ENCODE results near the gene KIDINS220.

The KIDINS220 gene

DNA sequence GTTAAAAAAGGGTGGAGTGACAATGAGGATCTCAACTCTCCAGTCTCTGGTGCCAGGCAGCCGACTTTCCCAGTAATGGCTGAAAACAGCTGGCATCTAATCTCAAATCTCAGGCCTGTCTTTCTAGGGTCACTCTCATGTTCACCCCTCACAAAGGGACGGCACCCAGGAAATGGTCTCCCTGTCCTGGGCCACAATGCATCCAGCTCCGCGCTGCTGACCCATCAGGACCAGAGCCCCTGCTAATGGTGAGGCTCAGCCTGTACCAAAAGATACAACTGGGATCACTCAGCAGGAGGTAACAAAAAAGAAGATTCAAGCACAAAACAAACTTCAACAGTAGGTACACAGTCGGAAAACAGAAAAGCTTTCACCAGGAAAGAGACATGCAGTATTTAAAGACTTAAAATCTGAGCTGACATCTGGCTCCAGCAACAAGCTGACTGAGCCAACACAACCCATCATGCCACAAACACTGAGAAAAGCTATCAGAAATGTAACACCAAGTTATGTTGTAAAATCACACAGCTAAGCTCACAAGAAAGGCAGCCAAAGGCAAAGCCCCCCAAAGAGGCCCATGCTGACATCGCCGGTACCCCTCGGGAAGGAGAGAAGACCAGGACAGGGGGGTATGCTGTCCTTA is 13.6 kb upstream of the KIDINS220 start:
- FAIRE-seq = no peak

- no peak for FAIRE-seq
Measured at GRCh38 chr2:8849327-8849726, 11.9 kb upstream of the KIDINS220 start.

DNA sequence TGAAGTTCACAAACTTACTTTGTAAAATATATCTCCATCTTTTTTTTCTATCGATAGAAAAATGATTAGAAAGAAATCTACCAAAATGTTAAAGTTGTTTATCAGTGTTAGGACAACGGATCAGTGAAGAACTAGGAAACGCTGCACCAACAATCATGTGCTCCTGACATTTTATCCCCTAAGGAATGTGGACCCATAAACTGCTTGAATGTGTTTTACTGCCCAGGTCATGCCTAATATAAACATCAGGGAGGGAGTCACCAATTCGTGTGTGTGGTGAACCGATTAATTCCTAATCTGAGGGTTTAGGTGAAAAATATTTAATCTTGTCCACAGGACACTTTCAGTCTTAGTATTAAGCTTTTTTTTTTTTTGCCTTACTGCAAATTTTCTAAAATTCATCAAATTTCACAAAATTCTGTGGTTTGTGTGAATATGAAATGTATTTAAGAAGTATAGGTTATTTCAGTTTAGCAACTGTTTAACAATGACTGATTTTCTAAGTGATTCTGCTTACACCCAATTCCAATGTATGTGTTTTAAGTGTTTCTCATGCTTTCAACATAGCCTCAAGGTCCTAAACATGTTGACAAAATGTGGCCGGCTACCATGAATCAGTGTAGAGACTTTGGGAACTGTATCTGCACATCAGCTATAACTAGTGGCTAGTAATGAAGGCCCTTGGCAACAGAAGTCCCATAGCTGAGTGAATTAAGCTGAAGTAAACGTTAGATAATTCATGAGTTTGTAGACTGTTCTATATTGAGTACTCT is 11.1 kb upstream of the KIDINS220 start:
- no peak for FAIRE-seq

GRCh38 chr2:8847400-8847799 is 10.0 kb upstream of the KIDINS220 start:
- no peak for FAIRE-seq

GRCh38 chr2:8841932-8842331 is 4.5 kb upstream of the KIDINS220 start:
- FAIRE-seq = no peak

GRCh38 chr2:8840475-8841091 is 3.2 kb upstream of the KIDINS220 start:
- no peak for FAIRE-seq

- no peak for FAIRE-seq
Measured at GRCh38 chr2:8839189-8839965, 2.0 kb upstream of the KIDINS220 start.

GRCh38 chr2:8837795-8838140 is 355 bp upstream of the KIDINS220 start:
- no peak for FAIRE-seq

GRCh38 chr2:8835279-8835678 is 2.1 kb downstream of the KIDINS220 start:
- FAIRE-seq = no peak

DNA sequence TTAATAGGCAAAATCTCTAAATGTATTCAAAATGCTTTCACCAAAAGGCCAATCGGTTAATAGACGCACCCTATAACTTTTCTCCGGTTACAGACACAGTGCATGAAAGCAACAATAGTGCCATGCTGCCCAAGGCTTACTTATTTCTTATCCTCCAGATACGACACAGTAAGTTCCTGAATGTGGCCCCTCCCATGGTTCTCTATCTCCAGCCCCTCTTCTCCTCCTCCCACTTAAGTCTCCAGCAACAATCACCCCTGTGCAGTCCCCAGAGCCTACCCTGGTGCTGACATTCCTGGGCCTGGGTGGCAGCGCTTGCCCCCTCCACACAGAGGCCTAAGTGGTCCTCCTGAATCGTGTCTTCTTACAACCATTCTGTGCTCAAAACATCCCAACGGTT is 3.6 kb downstream of the KIDINS220 start:
- no peak for FAIRE-seq

- no peak for FAIRE-seq
Measured at GRCh38 chr2:8831516-8831915, 5.9 kb downstream of the KIDINS220 start.

DNA sequence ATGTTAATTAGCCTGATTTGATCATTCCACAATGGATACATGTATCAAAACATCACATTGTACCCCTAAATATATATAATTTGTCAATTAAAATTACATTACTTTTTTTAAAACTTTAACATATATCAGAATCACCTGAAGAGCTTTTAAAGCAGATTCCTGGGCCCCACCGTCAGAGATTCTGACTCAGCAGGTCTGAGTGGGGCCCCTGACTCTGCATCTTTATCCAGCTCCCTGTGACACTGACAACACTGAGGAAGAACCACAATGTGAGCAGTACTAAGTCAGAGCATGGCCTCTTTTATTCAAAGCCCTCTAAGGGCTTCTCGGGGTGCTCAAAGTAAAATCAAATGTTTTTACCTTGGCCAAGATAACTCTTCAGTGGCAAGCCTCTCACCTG is 9.7 kb downstream of the KIDINS220 start:
- no peak for FAIRE-seq

- no peak for FAIRE-seq
Measured at GRCh38 chr2:8822218-8822617, 15.2 kb downstream of the KIDINS220 start.

- no peak for FAIRE-seq
Measured at GRCh38 chr2:8821276-8822217, 15.9 kb downstream of the KIDINS220 start.

GRCh38 chr2:8819948-8820347 is 17.5 kb downstream of the KIDINS220 start:
- no peak for FAIRE-seq

- FAIRE-seq = no peak
Measured at GRCh38 chr2:8819194-8819593, 18.2 kb downstream of the KIDINS220 start.

- peak; percentile 21 for FAIRE-seq
Measured at GRCh38 chr2:8817221-8817620, 20.2 kb downstream of the KIDINS220 start.

GRCh38 chr2:8806885-8807704 is 30.3 kb downstream of the KIDINS220 start:
- no peak for FAIRE-seq

- FAIRE-seq = no peak
Measured at GRCh38 chr2:8805278-8806210, 31.9 kb downstream of the KIDINS220 start.
